CD4-positive, alpha-beta T cell treated with Interleukin-10 for 1 hour (primary cell): Measurements from ENCODE around the gene NLRP9.
"Not testable (repeated sequence)": the region's sequence is repeated elsewhere in the genome, so short reads cannot be mapped to it uniquely, and the experiment has no call there.

Source experiments
- DNase-seq: peaks from one replicate; pipeline ENCODE4 v3.0.0-alpha.2; 2020

The NLRP9 gene

GRCh38 chr19:55738302-55738701 lies at the start of gene NLRP9:
NLRP9 (minus strand) TSS chr19:55738402; CDS start chr19:55738374, 28 bp downstream.
- no peak for DNase-seq

- DNase-seq = no peak
Observed at GRCh38 chr19:55781112-55781511, 42.9 kb upstream of the NLRP9 start.

- DNase-seq = no peak
Observed at GRCh38 chr19:55778331-55778730, 40.1 kb upstream of the NLRP9 start.

- DNase-seq = no peak
Observed at GRCh38 chr19:55777528-55777927, 39.3 kb upstream of the NLRP9 start.

GRCh38 chr19:55769632-55770031 lies 31.4 kb upstream of the NLRP9 start:
- not testable (repeated sequence) for DNase-seq

- DNase-seq = not testable (repeated sequence)
Observed at GRCh38 chr19:55768818-55769217, 30.6 kb upstream of the NLRP9 start, which contains the start of gene RFPL4AL1. RFPL4AL1 (plus strand) TSS chr19:55769118; CDS start chr19:55771805, 2,687 bp downstream.

- DNase-seq = no peak
Observed at GRCh38 chr19:55766466-55766865, 28.3 kb upstream of the NLRP9 start.

GRCh38 chr19:55758797-55759196 lies 20.6 kb upstream of the NLRP9 start, which contains the start of gene RFPL4A:
RFPL4A (plus strand) TSS chr19:55759097; CDS start chr19:55761801, 2,704 bp downstream.
- not testable (repeated sequence) for DNase-seq

- DNase-seq = not testable (repeated sequence)
Observed at GRCh38 chr19:55756808-55757207, 18.6 kb upstream of the NLRP9 start.

GRCh38 chr19:55753401-55753800 lies 15.2 kb upstream of the NLRP9 start:
- DNase-seq = no peak

- no peak for DNase-seq
Observed at GRCh38 chr19:55750715-55751114, 12.5 kb upstream of the NLRP9 start.

- DNase-seq = not testable (repeated sequence)
Observed at GRCh38 chr19:55730378-55730777, 7.8 kb downstream of the NLRP9 start.

- no peak for DNase-seq
Observed at GRCh38 chr19:55723491-55723890, 14.7 kb downstream of the NLRP9 start.

- no peak for DNase-seq
Observed at GRCh38 chr19:55720801-55721200, 17.4 kb downstream of the NLRP9 start.

- no peak for DNase-seq
Observed at GRCh38 chr19:55720214-55720746, 17.9 kb downstream of the NLRP9 start.

GRCh38 chr19:55717879-55718711 lies 20.1 kb downstream of the NLRP9 start:
- not testable (repeated sequence) for DNase-seq

GRCh38 chr19:55717251-55717650 lies 21.0 kb downstream of the NLRP9 start:
- DNase-seq = no peak

- no peak for DNase-seq
Observed at GRCh38 chr19:55716531-55716930, 21.7 kb downstream of the NLRP9 start.

GRCh38 chr19:55712804-55713631 lies 25.2 kb downstream of the NLRP9 start:
- no peak for DNase-seq

GRCh38 chr19:55711719-55712118 lies 26.5 kb downstream of the NLRP9 start:
- DNase-seq = no peak

GRCh38 chr19:55705972-55706371 lies 32.2 kb downstream of the NLRP9 start:
- DNase-seq = no peak

GRCh38 chr19:55704494-55705245 lies 33.5 kb downstream of the NLRP9 start:
- DNase-seq = no peak
